HEK293T (cell line): Measurements from ENCODE around the gene KRTAP2-3.
"Not testable (repeated sequence)": the region's sequence is repeated elsewhere in the genome, so short reads cannot be mapped to it uniquely, and the experiment has no call there.

Source experiments
- CTCF ChIA-PET: fragments of 350-600 bp; formaldehyde crosslinking; extraction: SDS; loops from one replicate; lab custom pipeline; 2021; ENCODE audit warnings: antibody characterized with exemption, inconsistent platforms; lab: Yijun Ruan, JAX
- POLR2A ChIA-PET: fragments of 350-600 bp; formaldehyde crosslinking; extraction: SDS; loops from one replicate; lab custom pipeline; 2020; ENCODE audit warnings: antibody characterized with exemption, inconsistent platforms; lab: Yijun Ruan, JAX
- DNase-seq: peaks from one replicate; pipeline ENCODE4 v3.0.0; 2012; ENCODE audit warnings: mixed read lengths; ENCODE audit errors: extremely low spot score
- ARNT ChIP-seq: fragments of 450-650 bp; IDR thresholded peaks from 2 replicates; pipeline ENCODE4 v1.6.1; 2017; ENCODE audit warnings: mild to moderate bottlenecking
- BHLHE40 ChIP-seq: fragments of 450-650 bp; IDR thresholded peaks from 2 replicates; pipeline ENCODE4 v1.6.1; 2016; ENCODE audit warnings: mild to moderate bottlenecking, moderate library complexity, borderline replicate concordance
- CTBP1 ChIP-seq: fragments of 450-650 bp; IDR thresholded peaks from 2 replicates; pipeline ENCODE4 v1.6.1; 2016; ENCODE audit warnings: borderline replicate concordance
- ELF4 ChIP-seq: fragments of 450-650 bp; IDR thresholded peaks from 2 replicates; pipeline ENCODE4 v1.6.1; 2017; ENCODE audit warnings: antibody characterized with exemption
- FOXA1 ChIP-seq: fragments of 450-650 bp; IDR thresholded peaks from 2 replicates; pipeline ENCODE4 v1.6.1; 2016; ENCODE audit warnings: mild to moderate bottlenecking
- FOXK2 ChIP-seq: fragments of 450-650 bp; IDR thresholded peaks from 2 replicates; pipeline ENCODE4 v1.6.1; 2016; ENCODE audit warnings: mild to moderate bottlenecking
- FOXM1 ChIP-seq: fragments of 450-650 bp; IDR thresholded peaks from 2 replicates; pipeline ENCODE4 v1.6.1; 2017; ENCODE audit warnings: mild to moderate bottlenecking, borderline replicate concordance
- HDGF ChIP-seq: fragments of 450-650 bp; IDR thresholded peaks from 2 replicates; pipeline ENCODE4 v1.6.1; 2017; ENCODE audit warnings: antibody characterized with exemption, borderline replicate concordance
- L3MBTL2 ChIP-seq: fragments of 450-650 bp; conservative IDR thresholded peaks from 2 replicates; pipeline ENCODE4 v1.6.1; 2016; ENCODE audit warnings: mild to moderate bottlenecking
- LEF1 ChIP-seq: fragments of 450-650 bp; IDR thresholded peaks from 2 replicates; pipeline ENCODE4 v1.6.1; 2017; ENCODE audit warnings: mild to moderate bottlenecking, borderline replicate concordance
- NFRKB ChIP-seq: fragments of 450-650 bp; IDR thresholded peaks from 2 replicates; pipeline ENCODE4 v1.6.1; 2016; ENCODE audit warnings: mild to moderate bottlenecking, moderate library complexity
- PKNOX1 ChIP-seq: fragments of 450-650 bp; IDR thresholded peaks from 2 replicates; pipeline ENCODE4 v1.6.1; 2016
- SP1 ChIP-seq: fragments of 450-650 bp; IDR thresholded peaks from 2 replicates; pipeline ENCODE4 v1.6.1; 2017
- SUZ12 ChIP-seq: fragments of 450-650 bp; IDR thresholded peaks from 2 replicates; pipeline ENCODE4 v1.6.1; 2016; ENCODE audit warnings: mild to moderate bottlenecking
- TARDBP ChIP-seq: fragments of 450-650 bp; IDR thresholded peaks from 2 replicates; pipeline ENCODE4 v1.6.1; 2016
- ZNF384 ChIP-seq: fragments of 450-650 bp; IDR thresholded peaks from 2 replicates; pipeline ENCODE4 v1.6.1; 2016

KRTAP2-3 gene

GRCh38 chr17:41048441-41048840 is 11.5 kb downstream of the KRTAP2-3 start:
- ChIA-PET POLR2A (no interaction called here), CTCF (no interaction called here)
- TF ChIP-seq L3MBTL2 (no peak), TARDBP (no peak), NFRKB (no peak), ARNT (no peak), FOXA1 (no peak)
- no peak for DNase-seq

GRCh38 chr17:41046735-41047465 is 13.0 kb downstream of the KRTAP2-3 start, which contains the start of gene KRTAP2-1:
Gene KRTAP2-1, minus strand, starts transcription at chr17:41047316. Its CDS starts 49 bp downstream, at chr17:41047267.
- CTCF ChIA-PET, POLR2A ChIA-PET, DNase-seq: not testable (repeated sequence)

DNA sequence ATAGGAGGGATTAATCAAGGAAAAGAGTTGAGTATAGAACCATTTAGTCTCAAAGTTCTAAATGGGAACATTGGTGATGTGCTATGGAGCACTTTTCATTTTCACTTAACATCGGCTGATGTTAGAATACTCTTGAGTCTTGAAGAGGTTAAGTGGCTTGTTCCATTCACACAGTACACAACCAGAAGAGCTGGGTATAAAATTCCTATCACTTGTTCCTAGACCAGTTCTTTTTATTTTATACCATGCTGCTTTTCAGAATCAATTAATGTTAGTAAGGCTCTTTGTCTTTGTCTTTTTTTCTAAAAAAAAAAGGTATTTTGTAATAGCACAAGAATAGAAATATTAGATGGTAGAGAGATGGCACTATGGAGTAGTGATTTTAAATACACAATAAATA is 17.0 kb downstream of the KRTAP2-3 start:
- ChIA-PET POLR2A (no interaction called here), CTCF (no interaction called here)
- DNase-seq, result no peak
- TF ChIP-seq FOXA1 (no peak), CTBP1 (no peak), LEF1 (no peak), FOXM1 (no peak), ARNT (no peak), FOXK2 (no peak), SUZ12 (no peak), NFRKB (no peak), PKNOX1 (no peak), HDGF (no peak), SP1 (no peak), TARDBP (no peak), BHLHE40 (no peak), ELF4 (no peak), L3MBTL2 (no peak), ZNF384 (no peak)

- DNase-seq, POLR2A ChIA-PET, CTCF ChIA-PET: not testable (repeated sequence)
Observed at GRCh38 chr17:41040783-41041571, 18.9 kb downstream of the KRTAP2-3 start, which contains the start of gene KRTAP1-1. Gene KRTAP1-1, minus strand, starts transcription at chr17:41041450. Its CDS starts 53 bp downstream, at chr17:41041397.

DNA sequence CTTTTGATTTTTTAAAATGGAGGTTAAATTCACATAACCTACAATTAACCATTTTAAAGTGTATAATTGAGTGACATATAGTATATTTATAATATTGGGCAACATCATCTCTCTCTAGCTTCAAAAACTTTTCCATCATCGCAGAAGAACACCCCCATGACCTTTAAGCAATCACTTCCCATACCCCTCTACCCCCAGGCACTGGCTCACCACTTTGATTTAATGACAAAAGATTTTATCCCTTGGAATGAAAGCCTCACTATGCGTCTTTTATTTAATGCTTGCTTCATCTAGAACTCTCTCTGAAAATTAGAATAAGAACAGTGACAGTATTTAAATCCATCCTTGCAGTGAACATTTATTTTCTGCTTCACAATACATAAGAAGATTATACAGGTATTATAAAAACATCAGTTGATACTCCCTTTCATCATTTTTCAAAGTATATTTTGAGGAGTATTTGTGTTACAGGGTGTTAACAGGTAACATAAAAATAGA is 22.0 kb downstream of the KRTAP2-3 start:
- no peak for DNase-seq
- ChIA-PET POLR2A (no interaction called here), CTCF (no interaction called here)
- TF ChIP-seq ZNF384 (no peak), TARDBP (no peak), LEF1 (no peak), BHLHE40 (no peak)

DNA sequence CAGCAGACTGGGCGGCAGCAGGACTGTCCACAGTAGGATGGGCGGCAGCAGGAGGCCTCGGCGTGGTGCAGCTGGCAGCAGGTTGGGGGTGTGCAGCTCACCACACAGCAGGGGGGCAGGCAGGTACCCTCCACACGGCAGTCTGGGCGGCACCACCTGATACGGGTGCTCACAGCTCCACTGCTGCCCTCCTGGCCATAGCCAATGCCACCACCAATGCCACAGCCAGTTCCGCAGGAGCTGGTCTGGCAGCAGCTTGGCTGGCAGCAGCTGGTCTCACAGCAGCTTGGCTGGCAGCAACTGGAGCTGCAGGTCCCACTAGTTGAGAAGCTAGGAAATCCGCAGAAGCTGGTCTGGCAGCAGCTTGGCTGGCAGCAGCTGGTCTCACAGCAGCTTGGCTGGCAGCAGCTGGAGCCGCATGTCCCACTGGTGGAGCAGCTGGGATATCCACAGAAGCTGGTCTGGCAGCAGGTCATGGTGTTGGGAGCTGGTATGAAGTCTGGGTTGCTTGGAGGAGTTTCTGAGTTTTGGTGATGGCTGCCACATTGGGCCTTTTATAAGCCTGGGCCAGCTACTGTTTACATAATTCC is 25.5 kb downstream of the KRTAP2-3 start, which contains the start of gene KRTAP1-3:
TSS of gene KRTAP1-3 (minus strand) at position 529 of the 590 bp plus-strand sequence. CDS start at position 476, 53 bp downstream.
- DNase-seq, CTCF ChIA-PET, POLR2A ChIA-PET: not testable (repeated sequence)

DNA sequence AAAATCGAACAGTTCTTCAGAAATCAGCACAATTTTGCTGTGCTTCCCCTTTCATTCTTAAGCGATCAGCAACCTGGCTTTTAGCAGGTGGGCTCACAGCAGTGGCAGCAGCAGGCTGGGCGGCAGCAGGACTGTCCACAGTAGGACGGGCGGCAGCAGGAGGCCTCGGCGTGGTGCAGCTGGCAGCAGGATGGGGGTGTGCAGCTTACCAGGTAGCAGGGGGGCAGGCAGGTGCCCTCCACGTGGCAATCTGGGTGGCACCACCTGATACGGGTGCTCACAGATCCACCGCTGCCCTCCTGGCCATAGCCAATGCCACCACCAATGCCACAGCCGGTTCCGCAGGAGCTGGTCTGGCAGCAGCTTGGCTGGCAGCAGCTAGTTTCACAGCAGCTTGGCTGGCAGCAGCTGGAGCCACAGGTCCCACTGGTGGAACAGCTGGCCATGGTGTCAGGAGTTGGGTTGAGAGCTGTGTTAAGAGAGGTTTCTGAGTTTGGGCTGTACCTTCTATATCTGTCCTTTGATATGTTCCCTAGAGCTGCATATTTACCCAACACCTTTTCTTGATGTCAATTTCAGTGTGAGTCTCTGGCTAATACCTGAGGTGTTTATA is 30.2 kb downstream of the KRTAP2-3 start, which contains the start of gene KRTAP1-4:
TSS of gene KRTAP1-4 (minus strand) at position 563 of the 613 bp plus-strand sequence. CDS start at position 446, 117 bp downstream.
- DNase-seq, result no peak
- CTCF ChIA-PET, result no interaction called here
- POLR2A ChIA-PET, result no interaction called here

More for the DNA sequence above, 30.2 kb downstream of the KRTAP2-3 start, which contains the start of gene KRTAP1-4:
- no peak for TF ChIP-seq FOXK2
- TF ChIP-seq PKNOX1, result no peak
- TF ChIP-seq ARNT, result no peak
- TF ChIP-seq FOXA1, result no peak
- no peak for TF ChIP-seq LEF1
- no peak for TF ChIP-seq NFRKB
- no peak for TF ChIP-seq TARDBP
- no peak for TF ChIP-seq L3MBTL2
- TF ChIP-seq ELF4, result no peak
- no peak for TF ChIP-seq FOXM1
- no peak for TF ChIP-seq SP1
- TF ChIP-seq ZNF384, result no peak
- TF ChIP-seq BHLHE40, result no peak
- no peak for TF ChIP-seq CTBP1
- no peak for TF ChIP-seq HDGF
